T-cell (primary cell): ENCODE results near the gene CORO1C. TPM values are rescaled to one million over a fixed set of nuclear protein-coding genes. Genes with fewer than 3 reads are reported as not detected.

Experiments used
- ATAC-seq, 4 experiments: fragments of 200-7000 bp in 3 of 4; fragments of 150-1000 bp in 1 of 4; cut with Tn5 transposase; replicated peaks in 1 of 4; 1 replicate in 3 of 4; 2 replicates in 1 of 4; pipeline ENCODE4 v1.10.0; 2021; ENCODE audit warnings: moderate library complexity in 3 of 4, mild to moderate bottlenecking in 2 of 4, moderate number of reproducible peaks in 1 of 4
- CTCF ChIA-PET, 2 donors: fragments of 300-600 bp; sonication (Branson Sonifier 250); formaldehyde crosslinking; loops; one replicate each; lab custom pipeline; 2022; ENCODE audit warnings: antibody characterized with exemption in 2 of 2; lab: Charles Lee
- POLR2A ChIA-PET, 2 donors: fragments of 300-600 bp; sonication (Branson Sonifier 250); formaldehyde crosslinking; loops; one replicate each; lab custom pipeline; 2022; ENCODE audit warnings: antibody characterized with exemption in 2 of 2; lab: Charles Lee
- DNase-seq, 35 experiments: peaks; one replicate each; pipeline versions ENCODE4 v3.0.0 to v3.0.0-alpha.2; 2013 to 2023
- H3K27ac ChIP-seq: one replicate; pipeline ENCODE4 v1.5.1; 2013; ENCODE audit warnings: low read length
- H3K27me3 ChIP-seq, 2 experiments: replicated peaks in 1 of 2; 1 replicate in 1 of 2; 2 replicates in 1 of 2; pipeline versions ENCODE4 v1.6.1 to v1.7.0; 2013; ENCODE audit warnings: low read length in 1 of 2, mixed read lengths in 1 of 2; ENCODE audit not compliant: control insufficient read depth in 2 of 2, insufficient read depth in 2 of 2; ENCODE audit errors: extremely low read depth in 1 of 2
- H3K36me3 ChIP-seq, 2 donors: 1 replicate in 1 of 2; 2 replicates in 1 of 2; pipeline versions ENCODE4 v1.6.1 to v1.7.0; 2013; ENCODE audit warnings: low read length in 1 of 2; ENCODE audit not compliant: control insufficient read depth in 2 of 2, insufficient read depth in 1 of 2; ENCODE audit errors: extremely low read depth in 1 of 2
- H3K4me1 ChIP-seq, 2 experiments: 1 replicate in 1 of 2; 2 replicates in 1 of 2; pipeline versions ENCODE4 v1.6.1 to v1.7.0; 2013; ENCODE audit warnings: low read length in 2 of 2, mixed read lengths in 1 of 2; ENCODE audit not compliant: insufficient read depth in 2 of 2, control insufficient read depth in 1 of 2; ENCODE audit errors: extremely low read depth in 1 of 2
- H3K4me3 ChIP-seq, 2 donors: 1 replicate in 1 of 2; 2 replicates in 1 of 2; pipeline versions ENCODE4 v1.5.1 to v1.7.0; 2013; ENCODE audit warnings: mild to moderate bottlenecking in 2 of 2, low read length in 1 of 2, moderate library complexity in 1 of 2; ENCODE audit not compliant: control insufficient read depth in 1 of 2; ENCODE audit errors: extremely low read depth in 1 of 2
- H3K9me3 ChIP-seq: 2 replicates; pipeline ENCODE4 v1.7.0; 2013
- H3K27ac Mint-ChIP-seq, 2 donors: one replicate each; pipeline ENCODE4 v1.8.0; 2020 to 2021; ENCODE audit warnings: mild to moderate bottlenecking in 2 of 2, mixed read lengths in 2 of 2
- H3K27me3 Mint-ChIP-seq, 2 donors: one replicate each; pipeline ENCODE4 v1.8.0; 2021 to 2022; ENCODE audit warnings: mixed read lengths in 2 of 2
- H3K36me3 Mint-ChIP-seq: one replicate; pipeline ENCODE4 v1.8.0; 2021; ENCODE audit warnings: mixed read lengths
- H3K4me1 Mint-ChIP-seq, 3 donors: one replicate each; pipeline ENCODE4 v1.8.0; 2020 to 2022; ENCODE audit warnings: mixed read lengths in 3 of 3, mild to moderate bottlenecking in 1 of 3
- H3K4me3 Mint-ChIP-seq, 3 donors: one replicate each; pipeline ENCODE4 v1.8.0; 2020 to 2022; ENCODE audit warnings: mild to moderate bottlenecking in 3 of 3, mixed read lengths in 3 of 3, moderate library complexity in 3 of 3
- H3K9me3 Mint-ChIP-seq, 3 donors: one replicate each; pipeline ENCODE4 v1.8.0; 2020 to 2022; ENCODE audit warnings: mixed read lengths in 3 of 3
- WGBS: methylation state at CpG from one replicate; pipeline ENCODE4 v1.1.5; 2013; ENCODE audit warnings: missing lambda C conversion rate; ENCODE audit not compliant: insufficient coverage; 5-methylcytosine and 5-hydroxymethylcytosine counted together
- total RNA-seq, 35 experiments: library from RNA in 6 of 35; stranded (reverse) in 6 of 35; fragments of 120-200 nt in 1 of 35; gene quantifications; one replicate each; pipeline versions ENCODE4 v1.2.1 to v1.2.4 and lab custom pipeline; 2013 to 2026

The CORO1C gene
- total RNA-seq, 5 donors from 2014 or later (not counting 1 experiment from before 2014, with no cell fraction given): 7.4 to 11.4 (median 8.7) TPM

DNA sequence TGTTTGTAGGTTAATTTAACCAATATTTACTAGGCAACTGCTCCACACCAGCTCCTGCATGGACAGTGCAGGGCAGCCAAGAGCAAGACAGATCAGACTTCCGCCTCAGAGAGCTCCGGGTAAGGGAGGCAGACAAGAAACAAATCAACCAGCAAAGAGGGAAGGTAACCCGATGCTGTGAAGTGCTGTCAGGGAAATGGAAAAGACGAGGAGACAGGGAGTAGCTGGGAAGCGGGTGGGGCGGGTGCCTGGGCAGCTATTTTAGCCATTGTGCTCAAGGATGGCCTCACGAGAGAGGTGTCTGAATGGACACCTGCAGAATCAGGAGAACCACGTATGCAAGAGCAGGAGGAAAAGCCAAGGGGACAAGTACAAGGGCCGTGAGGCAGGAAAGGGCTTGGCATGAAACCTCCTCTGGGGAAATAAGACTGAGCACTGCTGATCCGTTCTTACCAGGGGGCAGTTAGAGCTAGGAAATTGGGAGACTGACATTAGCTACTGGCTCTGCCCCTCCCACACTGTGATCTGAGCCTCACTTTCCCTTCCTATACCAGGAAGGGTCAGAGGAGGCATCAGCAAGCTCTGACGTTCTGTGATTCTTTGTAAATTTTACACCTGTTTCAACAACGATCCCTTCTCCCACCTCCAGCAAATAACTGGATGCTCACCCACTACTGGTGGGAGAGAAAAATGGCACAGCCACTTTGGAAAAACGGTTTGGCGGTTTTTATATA is 126.9 kb downstream of the CORO1C start:
- Histone ChIP-seq H3K4me1 (no peaks in the 10 kb centered on the region), H3K27ac (no peak overlapping the region), H3K27me3 (peaks cover 0 to 9% of the 10 kb centered on the region in 2 experiments), H3K4me3 (no peak overlapping the region), H3K36me3 (no peaks in the 10 kb centered on the region), H3K9me3 (no peaks in the 10 kb centered on the region)
- Mint-ChIP-seq H3K4me3 (no peak overlapping the region), H3K9me3 (no peaks in the 10 kb centered on the region), H3K36me3 (no peaks in the 10 kb centered on the region), H3K4me1 (no peaks in the 10 kb centered on the region), H3K27me3 (no peaks in the 10 kb centered on the region), H3K27ac (peak overlapping the region in 1 of 2 donors; percentile 20)
- ChIA-PET CTCF (interaction anchor here in 1 of 2 donors (1.0 kb wide), 1 partner anchor 10 kb away, joined by 3 read pairs; no protein-coding TSS in a partner anchor), POLR2A (no interaction called here)
- DNase-seq (no peak), ATAC-seq (no peak)
- 73% methylated on average over 11 of the region's 14 CpGs for WGBS

DNA sequence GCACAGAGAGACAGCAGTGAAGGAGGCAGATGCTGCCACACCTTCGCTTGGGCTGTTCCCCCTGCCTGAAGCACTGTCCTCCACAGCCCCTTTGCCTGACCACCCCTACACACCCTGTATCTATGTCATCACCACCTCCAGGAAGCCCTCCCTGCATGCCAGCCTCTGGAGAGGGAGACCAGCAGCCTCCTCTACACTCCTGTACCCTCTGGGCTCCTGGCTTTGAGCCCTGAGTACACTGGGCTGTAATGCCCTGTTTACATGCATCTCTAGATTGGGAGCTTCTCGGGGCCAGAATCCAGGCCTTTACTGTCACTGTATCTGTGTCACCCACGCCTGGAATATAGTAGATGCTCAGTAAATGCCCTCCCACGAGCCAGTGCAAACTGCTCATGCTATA is 127.6 kb downstream of the CORO1C start:
- Mint-ChIP-seq H3K4me3 (no peak overlapping the region), H3K27ac (peak overlapping the region in 1 of 2 donors; percentile 20)
- CTCF ChIA-PET: interaction anchor here in 1 of 2 donors (1.0 kb wide), 1 partner anchor 9 kb away, joined by 3 read pairs; no protein-coding TSS in a partner anchor

DNA sequence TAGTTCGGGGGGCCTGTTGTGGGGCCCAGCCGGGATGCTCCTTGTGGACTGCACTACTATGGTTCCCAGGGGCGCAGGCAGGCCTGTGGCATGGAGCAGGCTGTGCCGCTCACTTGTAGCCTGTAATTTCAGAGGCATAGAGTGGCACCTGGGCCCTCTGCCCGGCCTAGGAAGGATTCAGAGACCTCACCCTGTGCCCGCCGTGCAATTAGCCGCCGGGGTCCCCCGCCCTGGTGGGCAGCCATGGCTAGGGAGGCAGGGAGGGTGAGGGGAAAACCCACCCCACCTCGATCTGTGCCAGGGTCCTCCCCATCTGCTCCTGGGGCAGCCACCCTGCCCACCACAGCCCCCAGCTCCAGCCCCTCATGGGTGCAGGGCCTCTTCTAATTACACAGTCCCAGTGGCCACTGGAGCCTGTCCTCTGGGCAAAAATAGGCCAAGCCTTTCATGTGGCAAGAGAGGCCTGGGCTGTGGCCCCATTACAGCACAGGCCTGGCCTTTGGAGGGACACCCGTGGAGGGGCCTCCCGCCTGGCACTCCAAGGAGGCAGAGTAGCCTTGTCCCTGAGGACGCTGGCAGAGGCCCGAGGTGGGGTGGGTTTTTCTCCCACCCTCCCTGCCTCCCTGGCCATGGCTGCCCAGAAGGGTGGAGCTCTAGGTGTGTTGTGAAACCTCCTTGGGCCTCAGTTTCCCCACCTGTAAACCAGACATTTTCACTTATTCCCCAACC is 128.2 kb downstream of the CORO1C start:
- no peak overlapping the region for H3K27ac ChIP-seq
- Mint-ChIP-seq H3K27ac (no peak overlapping the region), H3K4me3 (no peak overlapping the region), H3K9me3 (no peaks in the 10 kb centered on the region), H3K36me3 (no peaks in the 10 kb centered on the region), H3K4me1 (no peaks in the 10 kb centered on the region), H3K27me3 (no peaks in the 10 kb centered on the region)
- no peak for ATAC-seq
- peaks cover 0 to 9% of the 10 kb centered on the region in 2 experiments for H3K27me3 ChIP-seq
- H3K4me3 ChIP-seq: no peak overlapping the region
- DNase-seq: no peak
- ChIA-PET CTCF (no interaction called here), POLR2A (no interaction called here)
- H3K36me3 ChIP-seq: no peaks in the 10 kb centered on the region
- 78% methylated on average over 5 of the region's 15 CpGs for WGBS
- H3K9me3 ChIP-seq: no peaks in the 10 kb centered on the region
- H3K4me1 ChIP-seq: no peaks in the 10 kb centered on the region

More for the DNA sequence above, 127.6 kb downstream of the CORO1C start:
- DNase-seq: no peak
- Mint-ChIP-seq H3K36me3 (no peaks in the 10 kb centered on the region), H3K9me3 (no peaks in the 10 kb centered on the region), H3K4me1 (no peaks in the 10 kb centered on the region), H3K27me3 (no peaks in the 10 kb centered on the region)
- WGBS: 94% methylated on average over 2 of the region's 4 CpGs
- POLR2A ChIA-PET: no interaction called here
- H3K4me3 ChIP-seq: no peak overlapping the region
- no peaks in the 10 kb centered on the region for H3K4me1 ChIP-seq
- no peak for ATAC-seq
- no peak overlapping the region for H3K27ac ChIP-seq
- H3K27me3 ChIP-seq: peaks cover 0 to 9% of the 10 kb centered on the region in 2 experiments
- no peaks in the 10 kb centered on the region for H3K9me3 ChIP-seq
- no peaks in the 10 kb centered on the region for H3K36me3 ChIP-seq

DNA sequence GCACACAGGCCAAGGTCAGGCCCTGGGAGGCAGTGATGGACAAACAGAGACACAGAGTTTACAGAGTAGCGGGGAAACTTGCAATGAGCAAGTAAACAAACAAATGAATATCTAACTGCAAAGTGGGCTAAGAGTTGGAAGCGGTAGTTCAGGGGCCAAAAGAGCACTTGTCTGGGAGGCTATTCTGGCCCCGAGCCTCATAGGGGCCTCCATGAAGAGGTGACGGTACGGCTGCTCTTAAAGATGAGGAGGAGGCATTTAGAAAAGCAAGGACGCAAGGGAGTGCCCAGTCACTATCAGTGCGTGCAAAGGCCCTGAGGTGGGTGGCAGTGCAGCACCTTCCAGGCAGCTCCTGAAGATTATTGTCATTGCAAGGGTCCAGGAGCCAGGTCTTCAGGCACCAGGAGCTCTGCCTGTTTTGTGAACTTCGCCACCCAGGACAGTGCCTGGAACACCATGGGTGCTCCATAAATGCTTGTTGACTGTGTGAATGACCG is 129.1 kb downstream of the CORO1C start:
- H3K4me3 ChIP-seq: no peak overlapping the region
- Mint-ChIP-seq H3K4me3 (no peak overlapping the region), H3K27ac (peak overlapping the region in 1 of 2 donors; percentile 35), H3K36me3 (no peaks in the 10 kb centered on the region), H3K9me3 (no peaks in the 10 kb centered on the region), H3K27me3 (no peaks in the 10 kb centered on the region), H3K4me1 (no peaks in the 10 kb centered on the region)
- H3K27me3 ChIP-seq: peaks cover 0 to 5% of the 10 kb centered on the region in 2 experiments
- H3K36me3 ChIP-seq: no peaks in the 10 kb centered on the region
- CTCF ChIA-PET: no interaction called here
- POLR2A ChIA-PET: no interaction called here
- H3K4me1 ChIP-seq: no peaks in the 10 kb centered on the region
- no peaks in the 10 kb centered on the region for H3K9me3 ChIP-seq
- no peak for ATAC-seq
- 95% methylated on average over 7 of the region's 9 CpGs for WGBS
- no peak for DNase-seq
- H3K27ac ChIP-seq: no peak overlapping the region

DNA sequence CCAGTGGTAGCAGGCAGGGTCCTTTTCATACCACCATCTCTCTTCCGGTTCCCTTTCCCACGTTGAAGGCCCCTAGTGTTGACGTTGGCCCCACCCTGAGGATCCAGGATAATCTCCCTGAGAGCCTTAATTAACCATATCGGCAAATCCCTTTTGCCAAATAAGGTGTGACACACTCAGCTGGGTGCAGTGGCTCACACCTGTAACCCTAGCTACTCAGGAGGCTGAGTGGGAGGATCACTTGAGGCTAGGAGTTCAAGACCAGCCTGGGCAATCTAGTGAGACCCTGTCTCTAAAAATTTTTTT is 130.7 kb downstream of the CORO1C start:
- Histone ChIP-seq H3K27ac (no peak overlapping the region), H3K27me3 (peaks cover 0 to 5% of the 10 kb centered on the region in 2 experiments), H3K4me1 (no peaks in the 10 kb centered on the region), H3K36me3 (no peaks in the 10 kb centered on the region), H3K9me3 (no peaks in the 10 kb centered on the region), H3K4me3 (no peak overlapping the region)
- Mint-ChIP-seq H3K9me3 (no peaks in the 10 kb centered on the region), H3K36me3 (no peaks in the 10 kb centered on the region), H3K27me3 (no peaks in the 10 kb centered on the region), H3K4me3 (no peak overlapping the region), H3K4me1 (no peaks in the 10 kb centered on the region), H3K27ac (no peak overlapping the region)
- no peak for DNase-seq
- 58% methylated on average over 3 of the region's 4 CpGs for WGBS
- ATAC-seq: no peak
- ChIA-PET POLR2A (interaction anchor here in 1 of 2 donors (0.7 kb wide), 1 partner anchor 46 kb away, joined by 3 read pairs; no protein-coding TSS in a partner anchor), CTCF (interaction anchor here in 1 of 2 donors (0.5 kb wide), 1 partner anchor 249 kb away, joined by 3 read pairs; no protein-coding TSS in a partner anchor)

DNA sequence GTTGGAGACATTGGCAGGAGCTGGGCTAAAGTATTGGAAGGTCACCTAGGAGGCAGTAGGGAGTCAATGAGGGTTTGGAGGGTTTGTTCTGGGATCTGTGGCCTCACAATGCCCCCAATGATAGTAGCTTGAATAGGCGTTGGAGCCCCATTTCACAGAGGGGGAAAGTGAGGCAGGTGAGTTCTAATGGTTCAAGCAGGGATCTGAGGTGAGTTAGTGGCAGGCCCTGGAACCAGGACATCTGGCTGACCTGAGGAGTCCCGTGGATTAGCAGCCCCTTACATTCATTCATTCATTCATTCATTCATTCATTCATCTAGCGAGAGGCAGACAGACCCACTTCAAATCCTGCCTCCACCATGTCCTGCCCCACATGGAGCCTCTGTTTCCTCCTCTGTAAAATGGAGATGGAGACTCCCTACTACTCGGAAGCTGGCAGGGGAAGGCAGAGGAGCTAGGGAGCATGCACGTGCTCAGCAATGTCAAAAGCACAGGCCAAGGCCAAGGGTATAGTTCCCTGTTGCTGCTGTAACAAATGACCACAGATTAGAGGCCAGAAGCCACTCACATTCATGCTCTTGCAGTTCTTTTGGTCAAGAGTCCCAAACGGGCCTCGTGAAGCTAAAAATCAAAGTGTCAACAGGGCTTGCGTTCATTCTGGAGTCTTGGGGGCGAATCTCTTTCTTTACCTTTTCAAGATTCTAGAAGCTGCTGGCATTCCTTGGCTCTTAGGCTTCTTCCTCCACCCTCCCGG is 131.2 kb downstream of the CORO1C start:
- Histone ChIP-seq H3K4me3 (no peak overlapping the region), H3K9me3 (no peaks in the 10 kb centered on the region), H3K4me1 (no peaks in the 10 kb centered on the region), H3K27me3 (peaks cover 0 to 5% of the 10 kb centered on the region in 2 experiments), H3K27ac (no peak overlapping the region), H3K36me3 (no peaks in the 10 kb centered on the region)
- no peaks in the 10 kb centered on the region for H3K4me1 Mint-ChIP-seq
- H3K4me3 Mint-ChIP-seq: no peak overlapping the region
- no peaks in the 10 kb centered on the region for H3K9me3 Mint-ChIP-seq
- whole genome bisulfite sequencing: 78% methylated on average over 8 of the region's 10 CpGs
- H3K27ac Mint-ChIP-seq: no peak overlapping the region
- ATAC-seq (no peak), DNase-seq (no peak)
- H3K36me3 Mint-ChIP-seq: no peaks in the 10 kb centered on the region
- H3K27me3 Mint-ChIP-seq: no peaks in the 10 kb centered on the region
- ChIA-PET CTCF (interaction anchor here in 1 of 2 donors (0.5 kb wide), 1 partner anchor 250 kb away, joined by 3 read pairs; no protein-coding TSS in a partner anchor), POLR2A (interaction anchor here in 1 of 2 donors (0.7 kb wide), 1 partner anchor 45 kb away, joined by 3 read pairs; no protein-coding TSS in a partner anchor)
